Right cardiac atrium (tissue), 5 donors: ENCODE results near the gene UBAP2. TPM values are rescaled to one million over a fixed set of nuclear protein-coding genes. Genes with fewer than 3 reads are reported as not detected.

Experiments
- polyA plus RNA-seq: library from polyadenylated mRNA; stranded (reverse); fragments of 200-250 nt; gene quantifications from one replicate; pipeline ENCODE4 v1.2.3, GENCODE V29; 2013
- total RNA-seq, 4 donors: library from RNA; stranded (reverse); fragmentation: NEBNext Ultra II Directional; extraction: Animal tissue kit (Norgen Biotek cat#: 25700); gene quantifications; one replicate each; pipeline ENCODE4 v1.2.1, GENCODE V29; 2021
- donor health status: healthy with polysubstance abuse.
- donor health status: DM: no; HTN: yes; CAD: no.
- donor health status: DM: no; HTN: no; CAD: no.
- donor health status: DM: no; HTN: yes; CAD: no; lungs with severe emphysema.
- donor health status: DM: yes; HTN: yes; CAD: no.

UBAP2 gene
- total and polyA plus RNA-seq, 5 donors, result 10.2 to 27.7 (median 26.4) TPM

Other genes with a start within 250 kb of the UBAP2 start
- 10 to 100 TPM; 34.9 to 43.8 (median 38.6) TPM for gene UBE2R2, start 231.7 kb downstream of the UBAP2 start, total RNA-seq
- 23.9 TPM for gene UBE2R2, start 231.7 kb downstream of the UBAP2 start, polyA plus RNA-seq
- 10 to 100 TPM; 12.0 to 17.1 (median 15.5) TPM for gene DCAF12, start 77.8 kb upstream of the UBAP2 start, total RNA-seq
- 8.3 TPM for gene DCAF12, start 77.8 kb upstream of the UBAP2 start, polyA plus RNA-seq
- 10 to 100 TPM; 43.6 to 51.1 (median 46.6) TPM for gene UBAP1, start 130.2 kb upstream of the UBAP2 start, total RNA-seq
- 31.2 TPM for gene UBAP1, start 130.2 kb upstream of the UBAP2 start, polyA plus RNA-seq